KMS-11 (cell line): ENCODE data around the gene RYR1.

Source experiments
- H2AFZ ChIP-seq: fragments of 200-600 bp; sonication (generic); 2 replicates; pipeline ENCODE4 v1.6.1; 2016; ENCODE audit warnings: antibody characterized with exemption, mixed run types, low read depth
- H3K27ac ChIP-seq: fragments of 200-600 bp; sonication (generic); 2 replicates; pipeline ENCODE4 v1.6.1; 2016; ENCODE audit warnings: mild to moderate bottlenecking, mixed run types
- H3K27me3 ChIP-seq: fragments of 200-600 bp; sonication (generic); 2 replicates; pipeline ENCODE4 v1.6.1; 2017; ENCODE audit warnings: mild to moderate bottlenecking, low read depth, mixed run types, moderate library complexity; ENCODE audit not compliant: insufficient read depth
- H3K36me3 ChIP-seq: fragments of 200-600 bp; sonication (generic); 2 replicates; pipeline ENCODE4 v1.6.1; 2017; ENCODE audit warnings: mild to moderate bottlenecking, mixed run types; ENCODE audit not compliant: insufficient read depth
- H3K4me1 ChIP-seq: fragments of 200-600 bp; sonication (generic); 2 replicates; pipeline ENCODE4 v1.6.1; 2016; ENCODE audit warnings: mild to moderate bottlenecking, low read depth, mixed run types; ENCODE audit not compliant: poor library complexity, severe bottlenecking
- H3K4me2 ChIP-seq: fragments of 200-600 bp; sonication (generic); 2 replicates; pipeline ENCODE4 v1.7.0; 2016; ENCODE audit warnings: mild to moderate bottlenecking, mixed run types
- H3K4me3 ChIP-seq: fragments of 200-600 bp; sonication (generic); IDR thresholded peaks from 2 replicates; pipeline ENCODE4 v1.6.1; 2017; ENCODE audit warnings: low read depth, low read length, mixed read lengths; ENCODE audit not compliant: insufficient read depth
- H3K79me2 ChIP-seq: fragments of 200-600 bp; sonication (generic); 2 replicates; pipeline ENCODE4 v1.6.1; 2016; ENCODE audit warnings: low read depth, mixed run types; ENCODE audit not compliant: insufficient read depth
- H3K9ac ChIP-seq: fragments of 200-600 bp; sonication (generic); 2 replicates; pipeline ENCODE4 v1.6.1; 2016; ENCODE audit warnings: mild to moderate bottlenecking, mixed run types
- H4K20me1 ChIP-seq: fragments of 200-600 bp; sonication (generic); 2 replicates; pipeline ENCODE4 v1.6.1; 2016; ENCODE audit warnings: mild to moderate bottlenecking, mixed run types; ENCODE audit not compliant: insufficient read depth
- TF ChIP-seq, protein P1 (sequence below): fragments of 200-600 bp; sonication (generic); conservative IDR thresholded peaks from 2 replicates; pipeline ENCODE4 v1.6.1; 2017; ENCODE audit warnings: low read depth, mild to moderate bottlenecking, antibody characterized with exemption, low read length, moderate library complexity, mixed read lengths

RYR1 gene

DNA sequence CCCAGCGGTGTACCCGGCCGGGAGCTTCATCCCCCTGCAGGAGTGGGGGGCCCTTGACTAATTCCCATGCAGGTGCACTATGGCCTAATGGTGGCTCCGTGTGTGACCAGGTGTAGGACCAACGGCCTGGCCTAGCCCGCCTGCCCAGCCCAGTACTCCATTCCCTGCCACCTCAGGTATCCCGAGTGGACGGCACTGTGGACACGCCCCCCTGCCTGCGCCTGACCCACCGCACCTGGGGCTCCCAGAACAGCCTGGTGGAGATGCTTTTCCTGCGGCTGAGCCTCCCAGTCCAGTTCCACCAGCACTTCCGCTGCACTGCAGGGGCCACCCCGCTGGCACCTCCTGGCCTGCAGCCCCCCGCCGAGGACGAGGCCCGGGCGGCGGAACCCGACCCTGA, 39.7 kb downstream of the RYR1 start:
- no peaks in the 10 kb centered on the region for H3K36me3 ChIP-seq
- no peak overlapping the region for H2AFZ ChIP-seq
- H3K4me3 ChIP-seq: no peak overlapping the region
- no peak overlapping the region for H3K27ac ChIP-seq
- no peaks in the 10 kb centered on the region for H3K4me1 ChIP-seq
- H3K9ac ChIP-seq: no peak overlapping the region
- H3K27me3 ChIP-seq: peaks cover 78% of the 10 kb centered on the region
- no peaks in the 10 kb centered on the region for H4K20me1 ChIP-seq
- no peaks in the 10 kb centered on the region for H3K79me2 ChIP-seq
- no peak overlapping the region for H3K4me2 ChIP-seq
- TF ChIP-seq, protein P1, sequence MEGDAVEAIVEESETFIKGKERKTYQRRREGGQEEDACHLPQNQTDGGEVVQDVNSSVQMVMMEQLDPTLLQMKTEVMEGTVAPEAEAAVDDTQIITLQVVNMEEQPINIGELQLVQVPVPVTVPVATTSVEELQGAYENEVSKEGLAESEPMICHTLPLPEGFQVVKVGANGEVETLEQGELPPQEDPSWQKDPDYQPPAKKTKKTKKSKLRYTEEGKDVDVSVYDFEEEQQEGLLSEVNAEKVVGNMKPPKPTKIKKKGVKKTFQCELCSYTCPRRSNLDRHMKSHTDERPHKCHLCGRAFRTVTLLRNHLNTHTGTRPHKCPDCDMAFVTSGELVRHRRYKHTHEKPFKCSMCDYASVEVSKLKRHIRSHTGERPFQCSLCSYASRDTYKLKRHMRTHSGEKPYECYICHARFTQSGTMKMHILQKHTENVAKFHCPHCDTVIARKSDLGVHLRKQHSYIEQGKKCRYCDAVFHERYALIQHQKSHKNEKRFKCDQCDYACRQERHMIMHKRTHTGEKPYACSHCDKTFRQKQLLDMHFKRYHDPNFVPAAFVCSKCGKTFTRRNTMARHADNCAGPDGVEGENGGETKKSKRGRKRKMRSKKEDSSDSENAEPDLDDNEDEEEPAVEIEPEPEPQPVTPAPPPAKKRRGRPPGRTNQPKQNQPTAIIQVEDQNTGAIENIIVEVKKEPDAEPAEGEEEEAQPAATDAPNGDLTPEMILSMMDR: no peak

DNA sequence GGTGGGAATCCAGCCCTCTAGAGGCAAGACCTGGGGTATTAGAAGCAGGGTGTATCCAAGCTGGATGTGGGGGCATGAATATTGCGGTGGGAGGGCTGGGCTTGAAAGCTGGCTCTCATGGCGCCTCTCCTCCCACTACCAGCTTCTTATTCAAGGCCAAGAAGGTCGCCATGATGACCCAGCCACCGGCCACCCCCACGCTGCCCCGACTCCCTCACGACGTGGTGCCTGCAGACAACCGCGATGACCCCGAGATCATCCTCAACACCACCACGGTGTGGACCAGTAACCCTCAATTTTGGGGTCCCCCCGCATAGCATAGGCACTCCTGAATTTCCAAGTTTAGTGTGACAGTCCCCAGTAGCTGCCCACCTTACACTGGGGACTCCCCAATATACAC, 41.7 kb downstream of the RYR1 start:
- no peak overlapping the region for H3K4me3 ChIP-seq
- H3K9ac ChIP-seq: no peak overlapping the region
- no peaks in the 10 kb centered on the region for H3K4me1 ChIP-seq
- peaks cover 77% of the 10 kb centered on the region for H3K27me3 ChIP-seq
- H2AFZ ChIP-seq: no peak overlapping the region
- H4K20me1 ChIP-seq: no peaks in the 10 kb centered on the region
- no peaks in the 10 kb centered on the region for H3K36me3 ChIP-seq
- H3K27ac ChIP-seq: no peak overlapping the region
- TF ChIP-seq, protein P1: no peak
- no peaks in the 10 kb centered on the region for H3K79me2 ChIP-seq
- no peak overlapping the region for H3K4me2 ChIP-seq

DNA sequence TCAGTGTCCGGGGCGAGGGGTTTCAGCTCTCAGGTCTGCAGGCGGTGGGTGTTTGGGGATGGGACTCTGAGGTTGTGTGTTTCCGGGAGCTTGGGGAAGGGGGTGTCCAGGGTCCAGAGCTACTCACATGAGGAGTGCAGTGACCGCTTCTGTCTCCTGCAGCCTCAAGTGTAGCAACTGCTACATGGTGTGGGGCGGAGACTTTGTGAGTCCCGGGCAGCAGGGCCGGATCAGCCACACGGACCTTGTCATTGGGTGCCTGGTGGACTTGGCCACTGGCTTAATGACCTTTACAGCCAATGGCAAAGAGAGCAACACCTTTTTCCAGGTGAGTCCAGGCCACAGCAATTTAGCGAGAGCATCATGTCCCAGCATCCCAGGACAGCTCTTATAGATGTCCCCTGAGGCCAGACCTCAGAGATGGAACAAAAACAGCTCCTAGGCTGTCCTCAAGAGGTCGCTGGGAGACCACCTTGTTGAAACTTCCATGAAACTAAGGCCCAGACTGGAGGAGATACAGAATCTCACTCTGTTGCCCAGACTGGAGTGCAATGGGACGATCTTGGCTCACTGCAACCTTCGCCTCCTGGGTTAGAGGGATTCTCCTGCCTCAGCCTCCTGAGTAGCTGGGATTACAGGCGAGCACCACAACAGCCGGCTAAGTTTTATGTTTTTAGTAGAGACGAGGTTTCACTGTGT, 44.9 kb downstream of the RYR1 start:
- TF ChIP-seq, protein P1: peak; percentile 38; the same call in 1 of the 2 replicates
- H3K9ac ChIP-seq: no peak overlapping the region
- no peak overlapping the region for H3K4me3 ChIP-seq
- no peaks in the 10 kb centered on the region for H3K4me1 ChIP-seq
- no peaks in the 10 kb centered on the region for H3K79me2 ChIP-seq
- no peak overlapping the region for H3K27ac ChIP-seq
- H2AFZ ChIP-seq: no peak overlapping the region
- no peaks in the 10 kb centered on the region for H4K20me1 ChIP-seq
- H3K27me3 ChIP-seq: peaks cover 59% of the 10 kb centered on the region
- no peak overlapping the region for H3K4me2 ChIP-seq
- H3K36me3 ChIP-seq: no peaks in the 10 kb centered on the region

DNA sequence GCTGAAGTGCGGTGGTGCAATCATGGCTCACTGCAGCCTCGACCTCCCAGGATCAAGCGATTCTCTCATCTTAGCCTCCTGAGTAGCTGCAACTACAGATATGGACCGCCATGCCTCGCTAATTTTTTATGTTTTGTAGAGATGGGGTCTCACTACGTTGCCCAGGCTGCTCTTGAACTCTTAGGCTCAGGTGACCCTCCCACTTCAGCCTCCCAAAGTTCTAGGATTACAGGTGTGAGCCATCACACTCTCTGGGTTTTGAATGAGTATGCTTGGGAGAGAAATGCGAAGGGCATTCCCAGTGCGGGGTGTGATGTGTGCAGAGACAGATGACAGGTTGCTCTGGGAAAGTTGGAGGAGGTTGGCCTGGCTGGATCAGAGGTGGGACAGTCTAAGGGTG, 49.0 kb downstream of the RYR1 start:
- Histone ChIP-seq H3K27ac (no peak overlapping the region), H3K9ac (no peak overlapping the region), H3K36me3 (no peaks in the 10 kb centered on the region), H2AFZ (no peak overlapping the region), H3K4me3 (no peak overlapping the region), H4K20me1 (no peaks in the 10 kb centered on the region), H3K4me1 (no peaks in the 10 kb centered on the region), H3K27me3 (peaks cover 54% of the 10 kb centered on the region), H3K4me2 (no peak overlapping the region), H3K79me2 (no peaks in the 10 kb centered on the region)
- TF ChIP-seq, protein P1: no peak
